ENCODE results near the gene SLCO2A1.

- TF ChIP-seq, protein P1, sequence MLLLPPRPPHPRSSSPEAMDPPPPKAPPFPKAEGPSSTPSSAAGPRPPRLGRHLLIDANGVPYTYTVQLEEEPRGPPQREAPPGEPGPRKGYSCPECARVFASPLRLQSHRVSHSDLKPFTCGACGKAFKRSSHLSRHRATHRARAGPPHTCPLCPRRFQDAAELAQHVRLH (tag by site-specific recombination; IDR thresholded peaks at IDR 0.05), result no peak
- TF ChIP-seq ZNF354C (tag by site-specific recombination; IDR thresholded peaks at IDR 0.05; ENCODE audit: borderline replicate concordance, low read depth) (no peak), ZNF292 (tag by site-specific recombination; IDR thresholded peaks at IDR 0.05; ENCODE audit: borderline replicate concordance, low read depth) (no peak), ZNF155 (tag by site-specific recombination; IDR thresholded peaks at IDR 0.05) (no peak), ZNF558 (tag by site-specific recombination; IDR thresholded peaks at IDR 0.05) (no peak), KLF10 (tag by site-specific recombination; IDR thresholded peaks at IDR 0.05) (no peak), ZNF785 (tag by site-specific recombination; IDR thresholded peaks at IDR 0.05) (no peak), ZBTB1 (tag by site-specific recombination; IDR thresholded peaks at IDR 0.05) (no peak)
- TF ChIP-seq, protein P2, sequence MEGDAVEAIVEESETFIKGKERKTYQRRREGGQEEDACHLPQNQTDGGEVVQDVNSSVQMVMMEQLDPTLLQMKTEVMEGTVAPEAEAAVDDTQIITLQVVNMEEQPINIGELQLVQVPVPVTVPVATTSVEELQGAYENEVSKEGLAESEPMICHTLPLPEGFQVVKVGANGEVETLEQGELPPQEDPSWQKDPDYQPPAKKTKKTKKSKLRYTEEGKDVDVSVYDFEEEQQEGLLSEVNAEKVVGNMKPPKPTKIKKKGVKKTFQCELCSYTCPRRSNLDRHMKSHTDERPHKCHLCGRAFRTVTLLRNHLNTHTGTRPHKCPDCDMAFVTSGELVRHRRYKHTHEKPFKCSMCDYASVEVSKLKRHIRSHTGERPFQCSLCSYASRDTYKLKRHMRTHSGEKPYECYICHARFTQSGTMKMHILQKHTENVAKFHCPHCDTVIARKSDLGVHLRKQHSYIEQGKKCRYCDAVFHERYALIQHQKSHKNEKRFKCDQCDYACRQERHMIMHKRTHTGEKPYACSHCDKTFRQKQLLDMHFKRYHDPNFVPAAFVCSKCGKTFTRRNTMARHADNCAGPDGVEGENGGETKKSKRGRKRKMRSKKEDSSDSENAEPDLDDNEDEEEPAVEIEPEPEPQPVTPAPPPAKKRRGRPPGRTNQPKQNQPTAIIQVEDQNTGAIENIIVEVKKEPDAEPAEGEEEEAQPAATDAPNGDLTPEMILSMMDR (tag by site-specific recombination; IDR thresholded peaks at IDR 0.05), result no peak
Observed at GRCh38 chr3:134027631-134028030, 2.1 kb downstream of the SLCO2A1 start.
